Esophagus squamous epithelium (tissue), 4 donors: ENCODE data around the gene ASXL1.

Experiments used
- POLR2A ChIP-seq, 4 donors: fragments of 450-650 bp; IDR thresholded peaks; one replicate each; pipeline ENCODE4 v1.6.1; 2017; ENCODE audit warnings: antibody characterized with exemption in 4 of 4, mild to moderate bottlenecking in 4 of 4, moderate library complexity in 3 of 4
- TF ChIP-seq, protein P1 (sequence below), 6 experiments: fragments of 450-650 bp in 4 of 6; fragments of 200-600 bp in 2 of 6; sonication (generic) in 2 of 6; IDR thresholded peaks; one replicate each; pipeline ENCODE4 v1.5.1; 2016 to 2019; ENCODE audit warnings: antibody characterized with exemption in 6 of 6, mild to moderate bottlenecking in 4 of 6, moderate library complexity in 4 of 6

DNA sequence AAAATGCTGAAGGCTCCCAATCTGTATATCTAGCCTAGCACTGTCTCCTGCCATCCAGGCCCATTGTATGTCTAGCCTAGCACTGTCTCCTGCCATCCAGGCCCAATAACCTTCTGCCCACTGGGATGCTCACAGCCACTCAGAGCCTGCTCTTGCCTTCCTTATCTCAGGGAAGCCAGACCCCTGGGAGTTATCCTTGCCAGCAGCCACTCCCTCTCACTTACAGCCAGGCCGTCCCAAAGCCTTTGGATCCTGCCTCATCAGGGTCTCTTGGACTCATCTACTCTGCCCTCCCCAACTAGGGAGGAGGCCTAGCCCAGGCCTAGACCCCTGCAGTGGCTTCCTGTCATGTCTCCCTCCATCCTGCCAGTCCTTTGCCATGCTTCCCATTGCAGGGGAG is 43.4 kb upstream of the ASXL1 start:
- TF ChIP-seq, protein P1, sequence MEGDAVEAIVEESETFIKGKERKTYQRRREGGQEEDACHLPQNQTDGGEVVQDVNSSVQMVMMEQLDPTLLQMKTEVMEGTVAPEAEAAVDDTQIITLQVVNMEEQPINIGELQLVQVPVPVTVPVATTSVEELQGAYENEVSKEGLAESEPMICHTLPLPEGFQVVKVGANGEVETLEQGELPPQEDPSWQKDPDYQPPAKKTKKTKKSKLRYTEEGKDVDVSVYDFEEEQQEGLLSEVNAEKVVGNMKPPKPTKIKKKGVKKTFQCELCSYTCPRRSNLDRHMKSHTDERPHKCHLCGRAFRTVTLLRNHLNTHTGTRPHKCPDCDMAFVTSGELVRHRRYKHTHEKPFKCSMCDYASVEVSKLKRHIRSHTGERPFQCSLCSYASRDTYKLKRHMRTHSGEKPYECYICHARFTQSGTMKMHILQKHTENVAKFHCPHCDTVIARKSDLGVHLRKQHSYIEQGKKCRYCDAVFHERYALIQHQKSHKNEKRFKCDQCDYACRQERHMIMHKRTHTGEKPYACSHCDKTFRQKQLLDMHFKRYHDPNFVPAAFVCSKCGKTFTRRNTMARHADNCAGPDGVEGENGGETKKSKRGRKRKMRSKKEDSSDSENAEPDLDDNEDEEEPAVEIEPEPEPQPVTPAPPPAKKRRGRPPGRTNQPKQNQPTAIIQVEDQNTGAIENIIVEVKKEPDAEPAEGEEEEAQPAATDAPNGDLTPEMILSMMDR (IDR thresholded peaks at IDR 0.05): no peak
- no peak for TF ChIP-seq POLR2A (IDR thresholded peaks at IDR 0.05)
